HG02571 (cell line): ENCODE data around the gene FGF3.
"Not testable (repeated sequence)": the region's sequence is repeated elsewhere in the genome, so short reads cannot be mapped to it uniquely, and the experiment has no call there.

ENCODE experiments used
- ATAC-seq: cut with Tn5 transposase; IDR thresholded peaks from one replicate; pipeline ENCODE4 v1.9.1; 2021; ENCODE audit warnings: mild to moderate bottlenecking, moderate library complexity; ENCODE audit not compliant: unreplicated experiment

Gene FGF3

GRCh38 chr11:69774354-69775162 lies 44.7 kb downstream of the FGF3 start:
- ATAC-seq, result no peak

- ATAC-seq, result no peak
Observed at GRCh38 chr11:69773626-69774353, 45.4 kb downstream of the FGF3 start.

- no peak for ATAC-seq
Observed at GRCh38 chr11:69771466-69771865, 47.8 kb downstream of the FGF3 start.

GRCh38 chr11:69770540-69770939 lies 48.7 kb downstream of the FGF3 start:
- no peak for ATAC-seq

- no peak for ATAC-seq
Observed at GRCh38 chr11:69765498-69765995, 53.7 kb downstream of the FGF3 start.

- ATAC-seq, result not testable (repeated sequence)
Observed at GRCh38 chr11:69764918-69765317, 54.3 kb downstream of the FGF3 start.

GRCh38 chr11:69760319-69760718 lies 58.9 kb downstream of the FGF3 start:
- no peak for ATAC-seq
